NB4 (cell line): ENCODE measurements around the gene CSPG4.

ENCODE experiments used
- CTCF ChIP-seq: IDR thresholded peaks from one replicate; pipeline ENCODE4 v1.5.1; 2012; ENCODE audit warnings: low read depth, low read length
- MYC ChIP-seq: IDR thresholded peaks from 2 replicates; pipeline ENCODE4 v1.6.1; 2011; ENCODE audit warnings: low read depth, low read length
- POLR2A ChIP-seq: IDR thresholded peaks from 2 replicates; pipeline ENCODE4 v1.6.1; 2011; ENCODE audit warnings: mild to moderate bottlenecking; ENCODE audit not compliant: insufficient read length; ENCODE audit errors: extremely low read depth
- TF ChIP-seq, protein P1 (sequence below): IDR thresholded peaks from 2 replicates; pipeline ENCODE4 v1.6.1; 2011; ENCODE audit warnings: low read depth, low read length

- TF ChIP-seq CTCF (no peak), POLR2A (no peak), MYC (no peak)
- TF ChIP-seq, protein P1, sequence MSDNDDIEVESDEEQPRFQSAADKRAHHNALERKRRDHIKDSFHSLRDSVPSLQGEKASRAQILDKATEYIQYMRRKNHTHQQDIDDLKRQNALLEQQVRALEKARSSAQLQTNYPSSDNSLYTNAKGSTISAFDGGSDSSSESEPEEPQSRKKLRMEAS: no peak
Observed at GRCh38 chr15:75696854-75697259, 15.8 kb downstream of the CSPG4 start.
